A673 (cell line): ENCODE data around the gene JUP. TPM values are rescaled to one million over a fixed set of nuclear protein-coding genes. Genes with fewer than 3 reads are reported as not detected.

Source experiments
- BruUV-seq: library from RNA; stranded (reverse); fragments of 400-500 nt; replicated peaks from 2 replicates; lab custom pipeline; 2021; lab: Mats Ljungman, UMichigan
- CTCF ChIA-PET: fragments of 300-600 bp; sonication (Branson Sonifier 250); formaldehyde crosslinking; loops from one replicate; lab custom pipeline; 2022; ENCODE audit warnings: antibody characterized with exemption; lab: Charles Lee
- POLR2A ChIA-PET: fragments of 300-600 bp; sonication (Branson Sonifier 250); formaldehyde crosslinking; loops from one replicate; lab custom pipeline; 2022; ENCODE audit warnings: antibody characterized with exemption; ENCODE audit not compliant: low non-redundant PET; lab: Charles Lee
- DNase-seq: peaks from one replicate; pipeline ENCODE4 v3.0.0-alpha.2; 2015; ENCODE audit warnings: low spot score
- H3K27ac ChIP-seq: fragments of 200-600 bp; sonication (generic); 2 replicates; pipeline ENCODE4 v1.5.1; 2016; ENCODE audit warnings: mixed run types, low read depth, mild to moderate bottlenecking, mixed read lengths, antibody characterized with exemption, low read length; ENCODE audit not compliant: poor library complexity, severe bottlenecking
- H3K27me3 ChIP-seq: fragments of 200-600 bp; sonication (generic); replicated peaks from 2 replicates; pipeline ENCODE4 v1.6.1; 2017; ENCODE audit warnings: mixed run types, low read depth, mild to moderate bottlenecking, mixed read lengths, antibody characterized with exemption, low read length; ENCODE audit not compliant: insufficient read depth, poor library complexity
- H3K36me3 ChIP-seq: fragments of 200-600 bp; sonication (generic); 2 replicates; pipeline ENCODE4 v1.6.1; 2016; ENCODE audit warnings: mixed run types, mild to moderate bottlenecking, mixed read lengths, antibody characterized with exemption, low read length; ENCODE audit not compliant: insufficient read depth, poor library complexity, severe bottlenecking
- H3K4me1 ChIP-seq: fragments of 200-600 bp; sonication (generic); 2 replicates; pipeline ENCODE4 v1.6.1; 2017; ENCODE audit warnings: mixed run types, mild to moderate bottlenecking, mixed read lengths, antibody characterized with exemption, low read length; ENCODE audit not compliant: insufficient read depth, poor library complexity, severe bottlenecking
- H3K4me3 ChIP-seq: fragments of 200-600 bp; sonication (generic); 2 replicates; pipeline ENCODE4 v1.5.1; 2016; ENCODE audit warnings: low read depth, mixed run types, mild to moderate bottlenecking, mixed read lengths, low read length; ENCODE audit not compliant: poor library complexity, severe bottlenecking
- H3K9me3 ChIP-seq: fragments of 200-600 bp; sonication (generic); 2 replicates; pipeline ENCODE4 v1.6.1; 2016; ENCODE audit warnings: mixed run types, low read depth, mild to moderate bottlenecking, mixed read lengths, antibody characterized with exemption, low read length; ENCODE audit not compliant: poor library complexity, severe bottlenecking
- CTCF ChIP-seq: fragments of 300-800, 200-600 bp; sonication (generic); conservative IDR thresholded peaks from 2 replicates; pipeline ENCODE4 v1.5.1; 2017; ENCODE audit warnings: low read depth, mild to moderate bottlenecking, antibody characterized with exemption, low read length, moderate library complexity, mixed read lengths
- EZH2 ChIP-seq: fragments of 200-600 bp; sonication (generic); IDR thresholded peaks from 2 replicates; pipeline ENCODE4 v1.6.1; 2017; ENCODE audit warnings: borderline replicate concordance, low read depth, mild to moderate bottlenecking, mixed read lengths, antibody characterized with exemption, low read length; ENCODE audit not compliant: poor library complexity, severe bottlenecking
- intact Hi-C: fragments of 100-400 bp; cut with micrococcal nuclease; formaldehyde crosslinking; loops from one replicate; pipeline ENCODE4 v1.10.0; 2022; ENCODE audit not compliant: unreplicated experiment
- total RNA-seq: library from RNA; stranded (reverse); gene quantifications from 2 replicates; pipeline ENCODE4 v1.2.3, GENCODE V29; 2021

Gene JUP
- total RNA-seq, 1 experiment from 2014 or later, result 15.7 TPM

- Histone ChIP-seq H3K9me3 (no peaks in the 10 kb centered on the region), H3K27ac (no peak overlapping the region), H3K27me3 (no peaks in the 10 kb centered on the region), H3K4me3 (no peak overlapping the region), H3K4me1 (no peaks in the 10 kb centered on the region), H3K36me3 (no peaks in the 10 kb centered on the region)
- TF ChIP-seq EZH2 (no peak), CTCF (no peak)
- no TSS peak for BruUV-seq
- intact Hi-C loops, result no loop called here
- DNase-seq, result peak; percentile 34
- POLR2A ChIA-PET, result no interaction called here
- CTCF ChIA-PET, result interaction anchor here (0.6 kb wide), 1 partner anchor 1173 kb away, joined by 13 read pairs; no protein-coding TSS in a partner anchor
Observed at GRCh38 chr17:41710472-41711090, 75.9 kb downstream of the JUP start.

- CTCF ChIA-PET, result no interaction called here
- no peaks in the 10 kb centered on the region for H3K4me1 ChIP-seq
- DNase-seq, result no peak
- TF ChIP-seq CTCF (no peak), EZH2 (no peak)
- H3K4me3 ChIP-seq, result no peak overlapping the region
- H3K9me3 ChIP-seq, result no peaks in the 10 kb centered on the region
- no peaks in the 10 kb centered on the region for H3K27me3 ChIP-seq
- intact Hi-C loops, result no loop called here
- no peak overlapping the region for H3K27ac ChIP-seq
- POLR2A ChIA-PET, result no interaction called here
- BruUV-seq, result no TSS peak
- H3K36me3 ChIP-seq, result no peaks in the 10 kb centered on the region
Observed at GRCh38 chr17:41707803-41708669, 78.5 kb downstream of the JUP start.

DNA sequence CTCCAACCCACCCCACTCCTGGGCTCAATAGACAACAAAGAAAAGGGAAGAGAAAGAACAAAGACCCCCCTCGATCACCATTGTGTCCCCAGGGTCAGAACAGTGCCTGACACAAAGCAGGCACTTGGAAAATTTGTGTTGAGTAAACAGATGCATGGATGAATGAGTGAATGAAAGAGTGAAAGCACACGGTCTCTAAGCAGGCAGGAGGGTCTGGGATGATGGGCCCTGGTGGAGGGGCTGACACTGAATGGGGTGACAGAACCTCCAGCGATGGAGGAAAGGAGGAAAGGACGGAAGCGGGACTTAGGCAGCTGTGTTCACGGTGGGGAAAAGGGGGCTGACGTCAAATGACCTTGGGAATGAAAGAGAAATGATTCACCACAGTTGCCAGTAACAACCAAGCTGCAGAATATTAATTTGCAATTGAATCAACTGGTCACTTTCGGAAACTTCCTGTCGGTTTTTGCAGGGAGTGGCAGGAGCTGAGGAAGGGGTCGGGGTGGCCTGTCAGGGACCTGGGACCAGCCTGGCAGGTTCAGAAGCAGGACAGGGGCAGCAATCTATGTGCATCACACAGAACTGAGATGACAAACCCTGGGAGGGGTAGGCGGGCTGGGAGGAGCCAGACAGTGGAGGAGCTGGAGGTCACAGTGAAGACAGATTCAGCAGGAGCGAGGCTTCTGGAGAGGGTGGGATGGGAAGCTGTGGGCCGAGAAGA is 81.1 kb downstream of the JUP start:
- Histone ChIP-seq H3K4me3 (no peak overlapping the region), H3K4me1 (no peaks in the 10 kb centered on the region), H3K36me3 (no peaks in the 10 kb centered on the region), H3K27ac (no peak overlapping the region), H3K27me3 (no peaks in the 10 kb centered on the region), H3K9me3 (no peaks in the 10 kb centered on the region)
- POLR2A ChIA-PET, result no interaction called here
- CTCF ChIA-PET, result no interaction called here
- DNase-seq, result no peak
- BruUV-seq, result no TSS peak
- intact Hi-C loops, result no loop called here
- no peak for TF ChIP-seq EZH2
- TF ChIP-seq CTCF, result no peak
